Ovary (tissue), 9 donors: Measurements from ENCODE around the gene ZFP82. TPM values are rescaled to one million over a fixed set of nuclear protein-coding genes. Genes with fewer than 3 reads are reported as not detected.

Experiments
- DNase-seq, 5 donors: peaks; one replicate each; pipeline ENCODE4 v3.0.0-alpha.2; 2019 to 2020
- H3K27ac ChIP-seq, 2 donors: fragments of 200-600 bp; one replicate each; pipeline versions ENCODE4 v1.5.1 to v1.8.0; 2019 to 2022
- H3K27me3 ChIP-seq: fragments of 200-600 bp; one replicate; pipeline ENCODE4 v1.8.0; 2022
- H3K36me3 ChIP-seq: fragments of 200-600 bp; sonication (generic); one replicate; pipeline ENCODE4 v1.5.1; 2019
- H3K4me1 ChIP-seq: one replicate; pipeline ENCODE4 v1.8.1; 2013; ENCODE audit warnings: mild to moderate bottlenecking, moderate library complexity; ENCODE audit not compliant: insufficient read depth
- H3K4me3 ChIP-seq: fragments of 200-600 bp; sonication (generic); one replicate; pipeline ENCODE4 v1.5.1; 2017
- H3K9me3 ChIP-seq, 2 donors: fragments of 200-600 bp in 1 of 2; sonication (generic) in 1 of 2; one replicate each; pipeline versions ENCODE4 v1.5.1 to v1.8.1; 2013 to 2019; ENCODE audit warnings: mild to moderate bottlenecking in 1 of 2, moderate library complexity in 1 of 2
- EP300 ChIP-seq: sonication (generic); formaldehyde crosslinking; IDR thresholded peaks from one replicate; pipeline ENCODE4 v1.6.1; 2017; ENCODE audit warnings: antibody characterized with exemption
- POLR2A ChIP-seq: fragments of 450-650 bp; IDR thresholded peaks from one replicate; pipeline ENCODE4 v1.6.1; 2017; ENCODE audit warnings: antibody characterized with exemption, mild to moderate bottlenecking, moderate library complexity
- WGBS, 3 donors: extraction: QIAGEN DNeasy Blood & Tissue Kit in 1 of 3; methylation state at CpG; one replicate each; pipeline versions ENCODE4 v1.1.5 to v1.1.7; 2013 to 2017; 5-methylcytosine and 5-hydroxymethylcytosine counted together
- intact Hi-C, 4 donors: fragments of 100-400 bp; cut with DNase I; formaldehyde crosslinking; loops; one replicate each; pipeline versions ENCODE4 v1.11.0 to v1.15.1; 2022 to 2023
- polyA plus RNA-seq, 2 donors: library from polyadenylated mRNA; stranded (reverse); fragments of 200-250 nt in 1 of 2; fragments of 350-450 nt in 1 of 2; fragmentation: Illumina TruSeq in 1 of 2; extraction: RNeasy Lipid Tissue Mini Kit (QIAGEN cat#74804) in 1 of 2; gene quantifications; one replicate each; pipeline ENCODE4 v1.2.3, GENCODE V29; 2013 to 2014
- total RNA-seq, 7 donors: library from RNA; depleted of rRNA in 2 of 7; stranded (reverse); fragments of >200 nt in 2 of 7; fragmentation: NEBNext Ultra II Directional in 3 of 7; extraction: Animal tissue kit (Norgen Biotek cat#: 25700) in 3 of 7; gene quantifications; one replicate each; pipeline versions ENCODE4 v1.1.0 to v1.2.4, GENCODE V29; 2016 to 2023
- TF ChIP-seq, protein P1 (sequence below), 3 donors: fragments of 450-650 bp in 2 of 3; fragments of 200-600 bp in 1 of 3; IDR thresholded peaks; one replicate each; pipeline versions ENCODE4 v1.5.1 to v1.8.0; 2016 to 2022; ENCODE audit warnings: antibody characterized with exemption in 3 of 3, mild to moderate bottlenecking in 1 of 3
- donor health status: DM: no; HTN: no; CAD: no; lungs with moderate emphysema.
- donor health status: DM: no; HTN: no; CAD: no.
- donor health status: Bipolar disorder and iron deficiency.
- donor health status: DM: yes; HTN: yes; CAD: no.
- donor health status: DM: no; HTN: no; CAD: no.
- donor health status: DM: yes; HTN: yes; CAD: no.

The ZFP82 gene
- total and polyA plus RNA-seq, 9 donors, result 4.7 to 16.2 (median 8.3) TPM

DNA sequence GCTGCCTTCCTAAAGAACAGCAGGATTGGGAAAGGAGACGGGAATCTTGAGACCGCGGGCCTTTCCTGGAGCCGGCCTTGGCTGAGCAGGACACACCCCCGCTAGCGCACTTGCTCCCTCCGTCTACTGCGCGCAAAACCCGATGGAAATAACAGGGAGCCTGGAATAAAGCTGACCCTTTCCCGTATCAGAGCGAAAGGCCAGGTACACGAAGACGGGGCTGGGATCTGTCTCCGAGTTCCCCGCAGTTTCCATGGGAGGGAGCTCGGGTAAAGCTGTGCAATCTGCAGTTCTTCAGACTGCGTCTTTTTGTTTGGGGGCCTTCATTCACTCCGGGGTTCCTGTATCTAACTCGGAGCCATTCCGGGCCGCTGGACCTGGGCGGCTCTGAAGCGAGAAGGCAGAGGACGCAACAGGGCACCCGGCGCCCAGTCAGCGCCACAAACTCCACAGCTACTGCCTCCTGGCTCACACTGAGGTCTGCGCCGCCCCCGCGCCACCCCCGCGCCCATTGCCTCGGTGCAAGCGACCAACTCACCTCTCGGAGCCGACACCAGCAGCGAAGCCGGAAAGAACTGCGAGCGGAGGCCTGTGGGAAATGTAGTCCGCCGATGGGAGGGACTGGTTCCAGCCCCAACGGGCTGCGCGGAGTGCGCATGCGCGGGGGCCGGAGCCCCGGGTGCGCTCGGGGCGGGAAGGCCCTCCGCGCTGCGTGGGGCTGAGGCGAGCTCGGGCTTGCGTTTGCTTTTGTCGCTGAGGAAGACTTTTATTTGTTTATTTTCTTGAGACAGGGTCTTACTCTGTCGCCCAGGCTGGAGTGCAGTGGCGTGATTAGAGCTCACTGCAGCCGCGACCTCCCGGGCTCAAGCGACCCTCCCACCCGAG lies 39.6 kb downstream of the ZFP82 start, which contains the start of gene ZFP14:
ZFP14 (minus strand) TSS at position 577 of the 885 bp plus-strand sequence. CDS start 11,309 bp downstream, outside the sequence.
- peak; percentile 90 to 94 (median 93) for DNase-seq
- intact Hi-C loops, result no loop called here
- peak within 1 kb of the TSS; percentile 26 to 52 for H3K27ac ChIP-seq
- H3K4me3 ChIP-seq, result peak within 1 kb of the TSS; percentile 57
- WGBS, 3 donors, result 1 to 3% (median 3%) methylated on average over 54 to 69 of the region's 69 CpGs
- no peaks in the 10 kb centered on the region for H3K9me3 ChIP-seq
- H3K4me1 ChIP-seq, result peaks cover 3% of the 10 kb centered on the region
- no peaks in the 10 kb centered on the region for H3K27me3 ChIP-seq
- no peak for TF ChIP-seq EP300
- TF ChIP-seq, protein P1, sequence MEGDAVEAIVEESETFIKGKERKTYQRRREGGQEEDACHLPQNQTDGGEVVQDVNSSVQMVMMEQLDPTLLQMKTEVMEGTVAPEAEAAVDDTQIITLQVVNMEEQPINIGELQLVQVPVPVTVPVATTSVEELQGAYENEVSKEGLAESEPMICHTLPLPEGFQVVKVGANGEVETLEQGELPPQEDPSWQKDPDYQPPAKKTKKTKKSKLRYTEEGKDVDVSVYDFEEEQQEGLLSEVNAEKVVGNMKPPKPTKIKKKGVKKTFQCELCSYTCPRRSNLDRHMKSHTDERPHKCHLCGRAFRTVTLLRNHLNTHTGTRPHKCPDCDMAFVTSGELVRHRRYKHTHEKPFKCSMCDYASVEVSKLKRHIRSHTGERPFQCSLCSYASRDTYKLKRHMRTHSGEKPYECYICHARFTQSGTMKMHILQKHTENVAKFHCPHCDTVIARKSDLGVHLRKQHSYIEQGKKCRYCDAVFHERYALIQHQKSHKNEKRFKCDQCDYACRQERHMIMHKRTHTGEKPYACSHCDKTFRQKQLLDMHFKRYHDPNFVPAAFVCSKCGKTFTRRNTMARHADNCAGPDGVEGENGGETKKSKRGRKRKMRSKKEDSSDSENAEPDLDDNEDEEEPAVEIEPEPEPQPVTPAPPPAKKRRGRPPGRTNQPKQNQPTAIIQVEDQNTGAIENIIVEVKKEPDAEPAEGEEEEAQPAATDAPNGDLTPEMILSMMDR (IDR thresholded peaks at IDR 0.05), result no peak
- peak; percentile 48 for TF ChIP-seq POLR2A
- no peaks in the 10 kb centered on the region for H3K36me3 ChIP-seq

DNA sequence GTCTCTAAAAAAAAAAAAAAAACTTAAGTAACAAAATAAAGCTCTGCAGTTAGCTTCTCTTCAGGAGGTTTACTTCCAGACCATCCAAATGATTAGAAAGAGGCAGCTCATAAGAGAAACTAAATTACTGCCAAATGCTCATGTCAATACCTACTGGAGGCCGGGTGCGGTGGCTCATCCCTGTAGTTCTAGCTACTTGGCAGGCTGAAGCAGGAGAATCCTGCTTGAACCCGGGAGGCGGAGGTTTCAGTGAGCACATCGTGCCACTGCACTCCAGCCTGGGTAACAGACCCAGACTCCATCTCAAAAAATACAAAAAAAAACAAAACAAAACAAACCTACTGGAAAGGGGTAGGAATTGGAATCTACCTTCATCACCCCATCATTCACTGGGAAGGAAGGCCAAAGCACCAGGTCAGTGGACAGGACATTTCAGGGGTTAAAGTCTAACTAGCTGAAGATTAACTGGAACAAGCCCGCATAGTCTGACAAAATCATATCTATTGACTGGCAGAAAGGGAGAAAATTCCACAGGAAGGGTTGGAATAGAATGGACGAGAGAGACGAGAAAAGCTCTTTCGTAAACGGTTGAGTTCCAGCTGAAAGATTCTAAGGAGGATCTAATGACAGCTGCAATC lies 40.8 kb downstream of the ZFP82 start:
- WGBS, 3 donors, result 38 to 44% (median 43%) methylated on average over 10 of the region's 10 CpGs

DNA sequence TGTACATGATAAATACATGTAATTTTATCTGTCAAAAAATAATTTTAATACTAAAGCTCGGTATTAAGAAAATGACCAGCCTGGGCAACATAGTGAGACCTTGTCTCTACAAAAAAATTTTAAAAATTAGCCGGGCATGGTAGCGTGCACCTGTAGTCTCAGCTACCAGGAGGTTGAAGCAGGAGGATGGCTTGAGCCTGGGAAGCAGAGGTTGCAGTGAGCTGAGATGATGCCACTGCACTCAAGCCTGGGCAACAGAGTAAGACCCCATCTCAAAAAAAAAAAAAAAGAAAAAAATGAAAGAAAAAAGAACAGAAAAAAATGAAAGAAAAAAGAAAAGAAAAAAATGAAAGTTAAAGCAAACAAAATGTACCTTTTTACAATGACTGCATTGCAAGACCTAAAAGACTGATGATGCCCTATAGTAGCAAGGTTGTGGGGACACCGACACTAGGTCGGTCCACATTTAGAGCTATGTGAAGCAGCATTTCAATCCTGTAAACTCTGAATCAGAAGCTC lies 44.7 kb downstream of the ZFP82 start:
- no peak overlapping the region for H3K27ac ChIP-seq
- TF ChIP-seq POLR2A (no peak), EP300 (no peak)
- TF ChIP-seq, protein P1 (IDR thresholded peaks at IDR 0.05), result no peak
- WGBS, 3 donors, result 95 to 98% (median 97%) methylated on average over 5 of the region's 5 CpGs
- intact Hi-C loops, result no loop called here
- H3K9me3 ChIP-seq, result no peaks in the 10 kb centered on the region
- peaks cover 3% of the 10 kb centered on the region for H3K4me1 ChIP-seq
- no peaks in the 10 kb centered on the region for H3K27me3 ChIP-seq
- no peak for DNase-seq
- no peak overlapping the region for H3K4me3 ChIP-seq
- H3K36me3 ChIP-seq, result no peaks in the 10 kb centered on the region

More for the DNA sequence above, 40.8 kb downstream of the ZFP82 start:
- intact Hi-C loops, result no loop called here
- Histone ChIP-seq H3K4me3 (no peak overlapping the region), H3K36me3 (no peaks in the 10 kb centered on the region), H3K27me3 (no peaks in the 10 kb centered on the region), H3K27ac (peak overlapping the region in 1 of 2 donors; percentile 52), H3K9me3 (no peaks in the 10 kb centered on the region), H3K4me1 (peaks cover 3% of the 10 kb centered on the region)
- TF ChIP-seq EP300, result no peak
- TF ChIP-seq POLR2A, result no peak
- no peak for DNase-seq

DNA sequence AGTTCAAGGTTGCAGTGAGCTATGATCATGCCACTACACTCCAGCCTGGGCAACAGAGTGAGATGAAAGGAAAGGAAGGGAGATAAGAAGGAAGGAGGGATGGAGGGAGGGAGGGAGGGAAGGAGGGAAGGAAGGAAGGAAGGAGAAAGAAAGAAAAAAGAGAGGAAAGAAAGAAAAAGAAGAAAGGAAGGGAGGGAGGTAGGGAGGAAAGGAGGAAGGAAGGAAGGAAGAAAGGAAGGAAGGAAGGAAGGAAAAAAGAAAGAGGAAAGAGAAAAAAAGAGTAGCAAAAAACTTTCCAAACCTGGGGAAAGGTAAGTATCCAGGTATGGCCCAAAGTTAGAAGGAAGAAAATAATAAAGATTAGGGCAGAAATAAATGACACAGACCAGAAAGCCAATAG lies 46.6 kb downstream of the ZFP82 start:
- H3K4me3 ChIP-seq, result no peak overlapping the region
- intact Hi-C loops, result no loop called here
- no peak for DNase-seq
- no peak overlapping the region for H3K27ac ChIP-seq
- H3K4me1 ChIP-seq, result no peaks in the 10 kb centered on the region
- TF ChIP-seq POLR2A (no peak), EP300 (no peak)
- TF ChIP-seq, protein P1 (IDR thresholded peaks at IDR 0.05), result no peak
- no peaks in the 10 kb centered on the region for H3K27me3 ChIP-seq
- H3K36me3 ChIP-seq, result no peaks in the 10 kb centered on the region
- H3K9me3 ChIP-seq, result no peaks in the 10 kb centered on the region
